Measurements from ENCODE around the gene NARF. TPM values are rescaled to one million over a fixed set of nuclear protein-coding genes. Genes with fewer than 3 reads are reported as not detected.

NARF gene
- polyA plus RNA-seq, 1 of the 3 experiments (the other 2 are of a cell fraction) = 128 TPM

GRCh38 chr17:82415786-82416185, 42.8 kb upstream of the NARF start:
- no peak for DNase-seq
- H3F3A ChIP-seq (replicated peaks; ENCODE audit: insufficient read depth) = peaks cover 8% of the 10 kb centered on the region
- TF ChIP-seq CTCF (IDR thresholded peaks at IDR 0.05) (no peak), FOSL2 (IDR thresholded peaks at IDR 0.05; ENCODE audit: borderline replicate concordance, low read depth) (no peak), CHD2 (IDR thresholded peaks at IDR 0.05; ENCODE audit: low read length, partially characterized antibody) (no peak), TAF1 (IDR thresholded peaks at IDR 0.05; ENCODE audit: borderline replicate concordance, low read depth, low read length) (no peak), POLR2AphosphoS5 (IDR thresholded peaks at IDR 0.05; ENCODE audit: low read depth, low read length) (no peak), RXRA (IDR thresholded peaks at IDR 0.05; ENCODE audit: borderline replicate concordance, low read depth) (no peak), EZH2phosphoT487 (IDR thresholded peaks at IDR 0.05; ENCODE audit: borderline replicate concordance, low read depth) (no peak), MXI1 (IDR thresholded peaks at IDR 0.05; ENCODE audit: low read depth, low read length) (no peak), NFIC (IDR thresholded peaks at IDR 0.05; ENCODE audit: borderline replicate concordance) (no peak), RCOR1 (IDR thresholded peaks at IDR 0.05; ENCODE audit: low read length) (no peak), FOXJ3 (CRISPR knock-in tag; IDR thresholded peaks at IDR 0.05) (no peak), TCF12 (IDR thresholded peaks at IDR 0.05) (no peak), USF2 (IDR thresholded peaks at IDR 0.05; ENCODE audit: borderline replicate concordance, low read depth, low read length) (no peak), GATA2 (CRISPR knock-in tag; IDR thresholded peaks at IDR 0.05) (no peak), ELF1 (IDR thresholded peaks at IDR 0.05) (no peak)
- H3K4me2 ChIP-seq = no peak overlapping the region
- H3K9ac ChIP-seq = no peak overlapping the region
- no peaks in the 10 kb centered on the region for H3K9me3 ChIP-seq
- H2AFZ ChIP-seq (ENCODE audit: low read depth) = no peak overlapping the region
- H3K27me3 ChIP-seq (ENCODE audit: insufficient read depth) = no peaks in the 10 kb centered on the region
- H3K36me3 ChIP-seq (replicated peaks in 1 of 2; ENCODE audit: control insufficient read depth in 1 of 2, insufficient read depth in 2 of 2, low read length in 1 of 2) = peaks cover 3 to 6% of the 10 kb centered on the region in 2 experiments
- H3K79me2 ChIP-seq (ENCODE audit: insufficient read depth) = peaks cover 19% of the 10 kb centered on the region
- CTCF ChIA-PET = interaction anchor here (0.6 to 11.3 kb wide), 12 partner anchors 16 to 210 kb away, joined by 3 to 124 read pairs (median 7); partner anchors contain the start of gene TEX19
- 92% methylated on average over 9 of the region's 9 CpGs for WGBS (ENCODE audit: low lambda C conversion rate)
- peaks cover 0 to 13% of the 10 kb centered on the region in 2 experiments; a peak in 2 of 4 replicates for H3K4me1 ChIP-seq (ENCODE audit: control insufficient read depth in 1 of 2, insufficient read depth in 2 of 2, low read depth in 1 of 2, low read length in 1 of 2)
- H3K4me3 ChIP-seq (ENCODE audit: low read depth in 2 of 2, low read length in 1 of 2) = no peak overlapping the region
- POLR2A ChIA-PET = no interaction called here
- peaks cover 55% of the 10 kb centered on the region for H4K20me1 ChIP-seq (ENCODE audit: insufficient read depth)
- H3K27ac ChIP-seq (ENCODE audit: low read depth in 2 of 2, low read length in 1 of 2) = no peak overlapping the region
- H3K9me2 ChIP-seq = no peaks in the 10 kb centered on the region

DNA sequence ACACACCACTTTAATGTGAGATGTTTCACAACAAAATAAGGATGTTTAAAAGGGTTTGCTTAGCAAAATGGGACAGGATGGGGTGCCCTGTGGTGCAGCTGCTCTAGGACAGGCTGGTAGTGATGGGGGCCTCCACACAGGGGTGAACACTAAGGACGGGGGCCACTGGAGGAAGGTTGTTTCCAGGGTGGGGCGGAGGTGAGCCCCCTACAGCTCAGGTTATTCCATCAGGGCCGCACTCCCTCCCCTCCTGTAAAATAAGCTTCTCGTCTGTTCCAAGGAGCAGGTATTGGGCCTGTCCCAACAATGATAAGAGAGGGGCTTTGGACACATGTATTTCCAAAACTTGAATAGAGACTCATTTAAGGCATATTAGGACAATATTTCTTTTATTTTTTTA, 42.3 kb upstream of the NARF start:
- ChIA-PET POLR2A (no interaction called here), CTCF (interaction anchor here (0.6 to 11.3 kb wide), 12 partner anchors 9 to 210 kb away, joined by 3 to 124 read pairs (median 7); partner anchors contain the start of gene TEX19)
- peaks cover 3 to 6% of the 10 kb centered on the region in 2 experiments for H3K36me3 ChIP-seq (replicated peaks in 1 of 2; ENCODE audit: control insufficient read depth in 1 of 2, insufficient read depth in 2 of 2, low read length in 1 of 2)
- H3F3A ChIP-seq (replicated peaks; ENCODE audit: insufficient read depth) = peaks cover 8% of the 10 kb centered on the region
- H3K4me3 ChIP-seq (ENCODE audit: low read depth in 2 of 2, low read length in 1 of 2) = no peak overlapping the region
- peaks cover 0 to 13% of the 10 kb centered on the region in 2 experiments; a peak in 2 of 4 replicates for H3K4me1 ChIP-seq (ENCODE audit: control insufficient read depth in 1 of 2, insufficient read depth in 2 of 2, low read depth in 1 of 2, low read length in 1 of 2)
- no peaks in the 10 kb centered on the region for H3K9me3 ChIP-seq
- no peaks in the 10 kb centered on the region for H3K9me2 ChIP-seq
- peaks cover 16% of the 10 kb centered on the region for H3K79me2 ChIP-seq (ENCODE audit: insufficient read depth)
- no peak overlapping the region for H3K27ac ChIP-seq (ENCODE audit: low read depth in 2 of 2, low read length in 1 of 2)
- H2AFZ ChIP-seq (ENCODE audit: low read depth) = no peak overlapping the region
- peaks cover 52% of the 10 kb centered on the region for H4K20me1 ChIP-seq (ENCODE audit: insufficient read depth)
- H3K4me2 ChIP-seq = no peak overlapping the region
- H3K27me3 ChIP-seq (ENCODE audit: insufficient read depth) = no peaks in the 10 kb centered on the region
- no peak overlapping the region for H3K9ac ChIP-seq
- no peak for DNase-seq
- 86% methylated on average over 4 of the region's 4 CpGs for WGBS (ENCODE audit: low lambda C conversion rate)
- TF ChIP-seq FOSL2 (IDR thresholded peaks at IDR 0.05; ENCODE audit: borderline replicate concordance, low read depth) = no peak
- TF ChIP-seq NFIC (IDR thresholded peaks at IDR 0.05; ENCODE audit: borderline replicate concordance) = no peak
- no peak for TF ChIP-seq POLR2AphosphoS5 (IDR thresholded peaks at IDR 0.05; ENCODE audit: low read depth, low read length)
- no peak for TF ChIP-seq CTCF (IDR thresholded peaks at IDR 0.05)
- TF ChIP-seq TCF12 (IDR thresholded peaks at IDR 0.05) = no peak
- no peak for TF ChIP-seq EZH2phosphoT487 (IDR thresholded peaks at IDR 0.05; ENCODE audit: borderline replicate concordance, low read depth)
- no peak for TF ChIP-seq ZBTB33 (IDR thresholded peaks at IDR 0.05; ENCODE audit: borderline replicate concordance, low read depth)
- TF ChIP-seq EP300 (IDR thresholded peaks at IDR 0.05; ENCODE audit: borderline replicate concordance in 1 of 2, low read depth in 1 of 2, low read length in 1 of 2) = no peak
- TF ChIP-seq, protein P1, sequence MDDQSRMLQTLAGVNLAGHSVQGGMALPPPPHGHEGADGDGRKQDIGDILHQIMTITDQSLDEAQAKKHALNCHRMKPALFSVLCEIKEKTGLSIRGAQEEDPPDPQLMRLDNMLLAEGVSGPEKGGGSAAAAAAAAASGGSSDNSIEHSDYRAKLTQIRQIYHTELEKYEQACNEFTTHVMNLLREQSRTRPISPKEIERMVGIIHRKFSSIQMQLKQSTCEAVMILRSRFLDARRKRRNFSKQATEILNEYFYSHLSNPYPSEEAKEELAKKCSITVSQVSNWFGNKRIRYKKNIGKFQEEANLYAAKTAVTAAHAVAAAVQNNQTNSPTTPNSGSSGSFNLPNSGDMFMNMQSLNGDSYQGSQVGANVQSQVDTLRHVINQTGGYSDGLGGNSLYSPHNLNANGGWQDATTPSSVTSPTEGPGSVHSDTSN (IDR thresholded peaks at IDR 0.05) = no peak
- no peak for TF ChIP-seq MXI1 (IDR thresholded peaks at IDR 0.05; ENCODE audit: low read depth, low read length)
- TF ChIP-seq FOXM1 (IDR thresholded peaks at IDR 0.05; ENCODE audit: low read depth) = no peak
